GM12874 (cell line): Measurements from ENCODE around the gene ZNF385C.

ENCODE experiments used
- TF ChIP-seq, protein P1 (sequence below): IDR thresholded peaks from 2 replicates; pipeline ENCODE4 v1.5.1; 2011; ENCODE audit warnings: low read depth, mild to moderate bottlenecking, control low read depth, low read length, moderate library complexity; ENCODE audit not compliant: insufficient read depth

The ZNF385C gene

DNA sequence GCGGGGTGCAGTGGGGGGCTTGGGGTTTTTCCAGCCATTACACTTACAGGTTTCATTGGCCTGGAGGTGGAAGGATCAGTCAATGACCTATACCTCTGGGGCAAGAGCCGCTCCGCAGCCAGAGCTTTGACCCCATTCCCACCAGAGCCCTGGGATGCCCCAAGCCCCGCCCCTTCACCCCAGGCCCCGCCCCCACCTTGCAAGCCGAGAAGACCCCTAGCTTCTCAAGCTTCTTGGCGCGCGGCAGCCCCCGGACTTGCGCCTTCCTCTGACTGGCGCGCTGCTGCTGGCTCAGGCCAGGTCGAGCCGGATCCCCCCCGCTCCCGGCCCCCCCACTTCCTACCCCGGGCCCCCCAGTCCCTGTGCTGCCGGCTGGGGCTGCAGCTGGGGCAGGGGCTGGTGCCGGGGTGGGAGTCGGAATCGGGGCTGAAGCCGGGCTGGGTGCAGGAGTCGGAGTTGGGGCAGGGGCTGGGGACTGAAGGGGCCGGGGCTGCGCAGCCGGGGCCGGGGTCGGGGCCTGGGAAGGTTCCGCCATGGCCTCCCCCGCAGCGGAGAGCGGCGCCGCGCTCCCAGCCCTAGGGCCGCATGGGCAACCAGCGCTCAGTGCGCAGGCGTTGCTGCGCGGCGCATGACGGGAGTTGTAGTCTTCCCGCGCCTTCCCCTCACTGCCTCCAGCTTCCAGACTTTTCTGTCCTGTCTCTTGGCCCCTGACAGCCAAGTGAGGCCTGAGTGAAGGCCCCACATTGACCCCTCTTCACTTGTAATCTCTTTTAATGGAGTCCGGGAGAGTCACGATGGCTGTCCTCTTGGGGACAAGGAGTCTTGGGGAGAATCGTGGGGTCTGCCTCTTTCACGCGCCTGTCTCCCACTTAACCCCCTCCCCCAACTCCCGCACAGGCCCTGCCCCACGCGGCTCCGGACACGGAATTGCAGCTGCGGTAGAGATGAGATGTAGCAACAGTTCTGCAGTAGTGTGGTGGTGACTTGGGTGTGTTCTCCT is 22.8 kb upstream of the ZNF385C start, which contains the start of gene KAT2A:
KAT2A (minus strand) TSS at position 598 of the 1,000 bp plus-strand sequence; CDS start at position 535, 63 bp downstream.
- TF ChIP-seq, protein P1, sequence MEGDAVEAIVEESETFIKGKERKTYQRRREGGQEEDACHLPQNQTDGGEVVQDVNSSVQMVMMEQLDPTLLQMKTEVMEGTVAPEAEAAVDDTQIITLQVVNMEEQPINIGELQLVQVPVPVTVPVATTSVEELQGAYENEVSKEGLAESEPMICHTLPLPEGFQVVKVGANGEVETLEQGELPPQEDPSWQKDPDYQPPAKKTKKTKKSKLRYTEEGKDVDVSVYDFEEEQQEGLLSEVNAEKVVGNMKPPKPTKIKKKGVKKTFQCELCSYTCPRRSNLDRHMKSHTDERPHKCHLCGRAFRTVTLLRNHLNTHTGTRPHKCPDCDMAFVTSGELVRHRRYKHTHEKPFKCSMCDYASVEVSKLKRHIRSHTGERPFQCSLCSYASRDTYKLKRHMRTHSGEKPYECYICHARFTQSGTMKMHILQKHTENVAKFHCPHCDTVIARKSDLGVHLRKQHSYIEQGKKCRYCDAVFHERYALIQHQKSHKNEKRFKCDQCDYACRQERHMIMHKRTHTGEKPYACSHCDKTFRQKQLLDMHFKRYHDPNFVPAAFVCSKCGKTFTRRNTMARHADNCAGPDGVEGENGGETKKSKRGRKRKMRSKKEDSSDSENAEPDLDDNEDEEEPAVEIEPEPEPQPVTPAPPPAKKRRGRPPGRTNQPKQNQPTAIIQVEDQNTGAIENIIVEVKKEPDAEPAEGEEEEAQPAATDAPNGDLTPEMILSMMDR = no peak

DNA sequence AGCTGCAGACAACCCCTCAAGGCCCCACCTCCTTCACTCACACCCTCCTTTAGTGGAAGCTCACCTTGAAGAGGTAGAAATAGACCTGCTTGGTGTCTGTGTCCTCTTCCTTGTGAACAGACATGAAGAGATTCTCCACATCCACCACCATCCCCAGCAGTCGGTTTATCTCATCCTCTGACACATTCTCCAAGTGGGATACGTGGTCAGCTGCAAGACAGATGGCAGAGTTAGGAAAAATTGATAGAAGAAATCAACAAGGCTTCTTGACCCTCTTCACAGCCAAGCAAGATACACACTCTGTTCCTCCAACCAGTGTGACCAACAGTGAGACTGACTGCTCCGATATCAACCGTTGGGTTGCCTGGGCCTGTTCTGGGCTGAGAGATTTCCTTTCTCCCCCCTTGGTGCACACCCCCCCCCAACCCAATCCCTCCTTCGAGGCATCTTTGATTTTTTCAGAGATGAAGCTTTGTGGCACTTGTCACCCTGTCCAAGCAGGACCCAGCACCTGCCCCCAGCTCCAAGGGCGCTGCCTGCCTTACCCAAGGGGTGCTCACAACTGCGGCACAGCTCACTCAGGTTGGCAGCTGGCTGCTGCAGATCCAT is 22.0 kb upstream of the ZNF385C start:
- TF ChIP-seq, protein P1 = no peak

DNA sequence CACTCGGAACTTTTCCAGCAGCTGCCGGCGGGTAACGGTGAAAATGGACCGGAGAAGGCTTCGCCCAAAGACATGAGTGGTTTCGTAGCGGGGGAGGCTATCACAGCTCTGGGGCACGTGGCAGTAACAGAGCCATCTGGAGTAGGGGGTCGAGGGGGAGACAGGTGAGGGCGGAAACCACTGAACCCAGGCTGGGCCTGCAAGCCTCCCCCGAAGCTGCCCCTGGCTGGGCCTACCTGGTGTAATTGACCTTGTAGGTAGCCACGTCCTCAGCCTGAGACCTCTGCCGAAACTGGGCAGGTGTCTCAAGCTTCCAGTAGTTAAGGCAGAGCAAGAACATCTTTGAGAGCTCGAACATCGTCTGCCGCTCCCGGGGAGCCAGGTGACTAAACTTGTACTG is 21.0 kb upstream of the ZNF385C start:
- TF ChIP-seq, protein P1 = no peak

DNA sequence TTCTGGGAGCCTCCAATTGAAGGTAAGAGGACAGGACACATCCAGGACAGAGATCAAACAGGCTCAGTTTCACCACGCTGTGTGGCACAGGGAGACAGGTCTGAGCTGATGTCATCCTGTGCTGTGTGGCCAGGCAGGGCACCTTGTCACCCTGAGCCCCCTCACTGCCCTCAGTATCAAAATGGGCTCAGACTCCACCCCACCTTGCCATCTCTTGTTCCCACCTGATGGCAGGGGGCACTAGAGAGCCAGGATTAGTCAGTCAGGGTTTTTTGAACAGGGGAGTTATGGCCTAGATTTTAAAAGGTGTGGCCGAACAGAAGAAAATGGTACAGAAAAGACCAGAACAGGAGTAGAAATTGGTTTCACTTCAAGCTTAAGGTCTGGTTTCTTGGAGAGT is 20.3 kb upstream of the ZNF385C start:
- TF ChIP-seq, protein P1 = peak; percentile 46

- TF ChIP-seq, protein P1 = no peak
These were observed 19.8 kb upstream of the ZNF385C start for GRCh38 chr17:42118126-42118510.

GRCh38 chr17:42117397-42118125 is 19.3 kb upstream of the ZNF385C start:
- TF ChIP-seq, protein P1 = no peak
